ENCODE results near the gene AKAP8. TPM values are rescaled to one million over a fixed set of nuclear protein-coding genes. Genes with fewer than 3 reads are reported as not detected.

The AKAP8 gene
- total RNA-seq, 1 experiment from 2014 or later = 16.4 TPM

Other genes with a start within 250 kb of the AKAP8 start
- 0.66 and 2.4 TPM in 2 replicates for gene NOTCH3, start 178.8 kb downstream of the AKAP8 start, total RNA-seq (2014; rRNA removed; shearing (Covaris generic))
- gene EPHX3, start 147.3 kb downstream of the AKAP8 start, total RNA-seq (2014; rRNA removed; shearing (Covaris generic)) = not detected in 2 replicates
- 17.8 and 19.9 TPM in 2 replicates for gene BRD4, start 47.2 kb downstream of the AKAP8 start, total RNA-seq (2014; rRNA removed; shearing (Covaris generic))
- gene AKAP8L, start 39.2 kb upstream of the AKAP8 start, total RNA-seq (2014; rRNA removed; shearing (Covaris generic)) = 59.7 and 63.6 TPM in 2 replicates
- gene WIZ, start 70.2 kb upstream of the AKAP8 start, total RNA-seq (2014; rRNA removed; shearing (Covaris generic)) = 7.2 and 16.9 TPM in 2 replicates
- 0.05 TPM in 1 of 2 replicates, not detected in the other for gene RASAL3, start 84.8 kb upstream of the AKAP8 start, total RNA-seq (2014; rRNA removed; shearing (Covaris generic))
- 0.17 TPM in 1 of 2 replicates, not detected in the other for gene PGLYRP2, start 99.7 kb upstream of the AKAP8 start, total RNA-seq (2014; rRNA removed; shearing (Covaris generic))
- not detected in 2 replicates for gene CYP4F22, start 128.7 kb upstream of the AKAP8 start, total RNA-seq (2014; rRNA removed; shearing (Covaris generic))
- gene CYP4F8, start 235.4 kb upstream of the AKAP8 start, total RNA-seq (2014; rRNA removed; shearing (Covaris generic)) = not detected in 2 replicates

Measured in M059J (cell line).